KMS-11 (cell line): Measurements from ENCODE around the gene ZFAND3.

Experiments used
- H2AFZ ChIP-seq: fragments of 200-600 bp; sonication (generic); 2 replicates; pipeline ENCODE4 v1.6.1; 2016; ENCODE audit warnings: antibody characterized with exemption, mixed run types, low read depth
- H3K27ac ChIP-seq: fragments of 200-600 bp; sonication (generic); 2 replicates; pipeline ENCODE4 v1.6.1; 2016; ENCODE audit warnings: mild to moderate bottlenecking, mixed run types
- H3K27me3 ChIP-seq: fragments of 200-600 bp; sonication (generic); 2 replicates; pipeline ENCODE4 v1.6.1; 2017; ENCODE audit warnings: mild to moderate bottlenecking, low read depth, mixed run types, moderate library complexity; ENCODE audit not compliant: insufficient read depth
- H3K36me3 ChIP-seq: fragments of 200-600 bp; sonication (generic); 2 replicates; pipeline ENCODE4 v1.6.1; 2017; ENCODE audit warnings: mild to moderate bottlenecking, mixed run types; ENCODE audit not compliant: insufficient read depth
- H3K4me1 ChIP-seq: fragments of 200-600 bp; sonication (generic); 2 replicates; pipeline ENCODE4 v1.6.1; 2016; ENCODE audit warnings: mild to moderate bottlenecking, low read depth, mixed run types; ENCODE audit not compliant: poor library complexity, severe bottlenecking
- H3K4me2 ChIP-seq: fragments of 200-600 bp; sonication (generic); 2 replicates; pipeline ENCODE4 v1.7.0; 2016; ENCODE audit warnings: mild to moderate bottlenecking, mixed run types
- H3K4me3 ChIP-seq: fragments of 200-600 bp; sonication (generic); IDR thresholded peaks from 2 replicates; pipeline ENCODE4 v1.6.1; 2017; ENCODE audit warnings: low read depth, low read length, mixed read lengths; ENCODE audit not compliant: insufficient read depth
- H3K79me2 ChIP-seq: fragments of 200-600 bp; sonication (generic); 2 replicates; pipeline ENCODE4 v1.6.1; 2016; ENCODE audit warnings: low read depth, mixed run types; ENCODE audit not compliant: insufficient read depth
- H3K9ac ChIP-seq: fragments of 200-600 bp; sonication (generic); 2 replicates; pipeline ENCODE4 v1.6.1; 2016; ENCODE audit warnings: mild to moderate bottlenecking, mixed run types
- H4K20me1 ChIP-seq: fragments of 200-600 bp; sonication (generic); 2 replicates; pipeline ENCODE4 v1.6.1; 2016; ENCODE audit warnings: mild to moderate bottlenecking, mixed run types; ENCODE audit not compliant: insufficient read depth
- TF ChIP-seq, protein P1 (sequence below): fragments of 200-600 bp; sonication (generic); conservative IDR thresholded peaks from 2 replicates; pipeline ENCODE4 v1.6.1; 2017; ENCODE audit warnings: low read depth, mild to moderate bottlenecking, antibody characterized with exemption, low read length, moderate library complexity, mixed read lengths

ZFAND3 gene

DNA sequence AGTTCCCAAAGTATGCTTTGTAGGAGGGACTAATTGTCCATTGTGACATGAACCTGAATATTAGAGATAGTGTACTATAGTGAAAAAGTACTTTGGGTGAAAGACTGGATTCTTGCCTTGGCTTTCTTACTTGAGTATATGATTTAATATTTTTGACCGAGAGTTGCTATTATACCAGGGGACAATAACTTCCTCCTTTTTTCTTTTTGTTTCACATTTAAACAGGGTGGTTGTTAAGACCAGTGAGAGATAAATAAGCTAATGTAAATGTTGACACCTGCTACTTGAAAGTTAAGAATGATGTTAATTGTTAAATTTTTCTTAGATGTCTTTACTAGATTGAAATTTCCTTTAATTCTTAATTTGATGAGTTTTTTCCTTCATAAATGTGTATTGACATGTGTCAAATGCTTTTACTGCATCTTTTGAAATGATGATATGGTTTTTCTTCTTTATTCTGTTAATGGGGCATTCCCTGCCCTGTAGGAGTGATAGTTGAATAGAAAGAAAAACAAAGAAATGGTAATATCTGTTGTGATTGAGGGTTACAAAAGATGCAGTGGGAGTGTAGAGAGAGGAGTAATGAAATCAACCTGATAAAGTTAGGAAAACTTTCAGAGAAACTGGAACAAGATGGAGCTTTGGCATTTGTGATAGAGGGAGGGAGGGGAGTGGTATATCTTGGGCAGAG, 48.4 kb downstream of the ZFAND3 start:
- Histone ChIP-seq H3K36me3 (no peaks in the 10 kb centered on the region), H2AFZ (no peak overlapping the region), H3K79me2 (peaks cover 39% of the 10 kb centered on the region), H3K27ac (no peak overlapping the region), H3K4me3 (no peak overlapping the region), H3K4me1 (peaks cover 4% of the 10 kb centered on the region), H3K9ac (no peak overlapping the region), H4K20me1 (no peaks in the 10 kb centered on the region), H3K27me3 (no peaks in the 10 kb centered on the region), H3K4me2 (no peak overlapping the region)
- TF ChIP-seq, protein P1, sequence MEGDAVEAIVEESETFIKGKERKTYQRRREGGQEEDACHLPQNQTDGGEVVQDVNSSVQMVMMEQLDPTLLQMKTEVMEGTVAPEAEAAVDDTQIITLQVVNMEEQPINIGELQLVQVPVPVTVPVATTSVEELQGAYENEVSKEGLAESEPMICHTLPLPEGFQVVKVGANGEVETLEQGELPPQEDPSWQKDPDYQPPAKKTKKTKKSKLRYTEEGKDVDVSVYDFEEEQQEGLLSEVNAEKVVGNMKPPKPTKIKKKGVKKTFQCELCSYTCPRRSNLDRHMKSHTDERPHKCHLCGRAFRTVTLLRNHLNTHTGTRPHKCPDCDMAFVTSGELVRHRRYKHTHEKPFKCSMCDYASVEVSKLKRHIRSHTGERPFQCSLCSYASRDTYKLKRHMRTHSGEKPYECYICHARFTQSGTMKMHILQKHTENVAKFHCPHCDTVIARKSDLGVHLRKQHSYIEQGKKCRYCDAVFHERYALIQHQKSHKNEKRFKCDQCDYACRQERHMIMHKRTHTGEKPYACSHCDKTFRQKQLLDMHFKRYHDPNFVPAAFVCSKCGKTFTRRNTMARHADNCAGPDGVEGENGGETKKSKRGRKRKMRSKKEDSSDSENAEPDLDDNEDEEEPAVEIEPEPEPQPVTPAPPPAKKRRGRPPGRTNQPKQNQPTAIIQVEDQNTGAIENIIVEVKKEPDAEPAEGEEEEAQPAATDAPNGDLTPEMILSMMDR = no peak

DNA sequence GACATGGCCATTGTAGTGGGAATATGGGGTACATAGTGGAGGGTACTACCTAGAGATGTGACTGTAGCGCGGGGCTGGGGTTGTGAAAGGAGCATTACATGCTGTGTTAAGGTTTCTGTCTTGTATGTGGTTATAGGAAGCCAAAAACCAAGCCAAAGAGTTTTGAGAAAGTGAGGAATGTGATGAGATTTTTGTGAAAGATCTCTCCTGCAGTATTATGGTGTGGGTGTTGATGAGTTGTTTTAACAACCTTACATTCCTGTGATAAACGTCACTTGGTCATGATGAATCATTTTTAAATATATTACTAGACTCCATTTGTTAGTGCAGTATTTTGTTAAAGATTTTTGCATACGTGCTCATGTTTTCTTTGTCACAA, 48.9 kb downstream of the ZFAND3 start:
- H3K79me2 ChIP-seq = peaks cover 42% of the 10 kb centered on the region

DNA sequence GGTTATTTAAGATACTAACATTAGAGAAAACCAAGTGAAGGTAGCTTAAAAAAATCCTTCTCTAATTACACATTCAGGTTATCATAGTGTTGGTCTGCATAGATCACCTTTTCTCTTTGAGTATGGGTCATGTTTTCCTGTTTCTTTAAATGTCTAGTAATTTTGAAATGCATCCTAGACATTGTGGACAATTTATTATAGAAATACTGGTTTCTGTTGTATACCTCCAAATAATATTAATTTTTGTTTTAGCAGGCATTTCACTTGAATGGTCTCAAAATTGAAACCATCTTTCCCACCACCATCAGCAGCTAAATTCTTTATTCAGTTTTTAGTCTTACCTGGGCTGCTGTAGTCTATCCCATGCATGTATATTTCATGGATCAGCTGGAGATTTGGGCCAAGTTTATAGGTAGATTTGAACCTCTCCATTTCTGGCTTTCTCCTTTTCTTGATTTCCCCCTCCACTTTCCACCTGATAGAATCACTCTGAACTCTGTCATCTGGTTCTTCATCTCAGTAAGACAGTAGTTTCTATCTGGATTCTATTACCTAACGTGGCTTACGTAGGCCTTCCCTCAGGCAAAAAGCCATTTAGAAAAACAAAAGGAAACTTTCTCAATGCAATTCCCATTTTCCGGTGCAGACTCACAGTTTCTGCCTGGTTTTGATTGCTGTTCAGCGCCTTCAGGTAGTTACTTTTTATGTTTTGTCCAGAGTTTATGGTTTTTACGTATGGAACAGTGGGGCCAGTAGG, 52.3 kb downstream of the ZFAND3 start:
- no peaks in the 10 kb centered on the region for H4K20me1 ChIP-seq
- H3K4me2 ChIP-seq = no peak overlapping the region
- H3K79me2 ChIP-seq = peaks cover 58% of the 10 kb centered on the region
- TF ChIP-seq, protein P1 = no peak
- H2AFZ ChIP-seq = no peak overlapping the region
- H3K4me1 ChIP-seq = peaks cover 4% of the 10 kb centered on the region
- H3K9ac ChIP-seq = no peak overlapping the region
- no peak overlapping the region for H3K27ac ChIP-seq
- no peaks in the 10 kb centered on the region for H3K36me3 ChIP-seq
- no peak overlapping the region for H3K4me3 ChIP-seq
- no peaks in the 10 kb centered on the region for H3K27me3 ChIP-seq

More for the DNA sequence above, 48.9 kb downstream of the ZFAND3 start:
- H3K27ac ChIP-seq = no peak overlapping the region
- H3K4me1 ChIP-seq = peaks cover 4% of the 10 kb centered on the region
- no peak overlapping the region for H2AFZ ChIP-seq
- TF ChIP-seq, protein P1 = no peak
- no peaks in the 10 kb centered on the region for H3K36me3 ChIP-seq
- no peak overlapping the region for H3K4me3 ChIP-seq
- no peak overlapping the region for H3K4me2 ChIP-seq
- H3K27me3 ChIP-seq = no peaks in the 10 kb centered on the region
- no peak overlapping the region for H3K9ac ChIP-seq
- H4K20me1 ChIP-seq = no peaks in the 10 kb centered on the region

DNA sequence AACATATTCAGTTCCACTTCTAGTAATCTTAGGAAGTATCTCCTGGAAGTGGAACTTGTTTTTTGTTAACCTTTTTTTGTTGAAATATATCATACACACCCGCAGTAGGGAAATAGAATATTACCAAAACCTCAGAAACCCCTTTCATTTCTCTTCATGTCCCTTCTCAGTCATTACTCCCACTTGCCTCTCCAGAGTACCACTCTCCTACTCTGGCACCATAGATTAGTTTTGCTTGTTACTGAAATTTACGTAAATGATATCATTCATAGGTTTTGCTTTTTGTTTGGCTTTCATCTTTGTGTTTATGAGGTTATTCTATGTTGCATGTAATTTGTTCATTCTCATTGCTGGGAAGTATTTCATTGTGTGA, 52.8 kb downstream of the ZFAND3 start:
- no peak overlapping the region for H3K4me2 ChIP-seq
- H3K36me3 ChIP-seq = no peaks in the 10 kb centered on the region
- peaks cover 4% of the 10 kb centered on the region for H3K4me1 ChIP-seq
- H3K79me2 ChIP-seq = peaks cover 59% of the 10 kb centered on the region
- TF ChIP-seq, protein P1 = no peak
- no peak overlapping the region for H3K9ac ChIP-seq
- no peaks in the 10 kb centered on the region for H3K27me3 ChIP-seq
- no peak overlapping the region for H3K4me3 ChIP-seq
- H3K27ac ChIP-seq = no peak overlapping the region
- H4K20me1 ChIP-seq = no peaks in the 10 kb centered on the region
- H2AFZ ChIP-seq = no peak overlapping the region
